Hematopoietic multipotent progenitor cell (in vitro differentiated cells): ENCODE results near the gene HSPA1A. TPM values are rescaled to one million over a fixed set of nuclear protein-coding genes. Genes with fewer than 3 reads are reported as not detected.
"Not testable (repeated sequence)": the region's sequence is repeated elsewhere in the genome, so short reads cannot be mapped to it uniquely, and the experiment has no call there.

Experiments
- DNase-seq, 3 donors: peaks; one replicate each; pipeline ENCODE4 v3.0.0-alpha.2; 2011 to 2015; ENCODE audit warnings: low read depth in 2 of 3, low spot score in 2 of 3
- total RNA-seq: library from RNA; depleted of rRNA; stranded (reverse); fragments of >200 nt; gene quantifications from one replicate; pipeline ENCODE4 v1.2.3, GENCODE V29; 2012

The HSPA1A gene
- total RNA-seq, 1 donor: 358 TPM

DNA sequence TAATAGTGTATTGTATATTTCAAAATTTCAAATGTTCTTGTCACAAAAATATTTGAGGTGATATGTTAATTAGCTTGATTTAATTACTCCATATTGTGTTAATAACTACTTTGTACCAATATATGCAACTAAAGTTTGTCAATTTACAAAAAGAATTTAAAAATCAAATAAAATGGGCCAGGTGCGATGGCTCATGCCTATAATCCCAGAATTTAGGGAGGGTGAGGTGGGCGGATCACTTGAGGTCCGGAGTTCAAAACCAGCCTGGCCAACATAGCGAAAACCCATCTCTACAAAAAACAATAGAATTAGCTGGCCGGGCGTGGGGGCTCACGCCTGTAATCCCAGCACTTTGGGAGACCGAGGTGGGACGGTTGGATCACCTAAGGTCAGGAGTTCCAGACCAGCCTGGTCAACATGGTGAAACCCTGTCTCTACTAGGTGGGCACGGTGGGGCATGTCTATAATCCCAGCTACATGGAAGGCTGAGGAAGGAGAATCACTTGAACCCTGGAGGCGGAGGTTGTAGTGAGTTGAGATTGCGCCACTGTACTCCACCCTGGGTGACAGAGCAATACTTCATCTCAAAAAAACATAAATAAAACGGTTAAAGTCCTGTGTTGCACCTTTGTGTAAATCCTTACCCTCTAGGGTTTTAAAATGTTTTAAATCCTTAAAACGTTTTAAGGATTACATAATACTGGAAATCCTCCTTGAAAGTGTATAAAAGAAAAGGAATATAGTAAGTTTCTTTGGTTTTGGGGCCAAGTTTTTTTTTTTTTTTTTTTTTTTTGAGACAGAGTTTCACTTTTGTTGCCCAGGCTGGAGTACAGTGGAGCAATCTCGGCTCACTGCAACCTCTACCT, 16.2 kb downstream of the HSPA1A start:
- DNase-seq: no peak

GRCh38 chr6:31834367-31835250, 19.3 kb downstream of the HSPA1A start:
- DNase-seq: peak; percentile 74 to 88 (median 76)

DNA sequence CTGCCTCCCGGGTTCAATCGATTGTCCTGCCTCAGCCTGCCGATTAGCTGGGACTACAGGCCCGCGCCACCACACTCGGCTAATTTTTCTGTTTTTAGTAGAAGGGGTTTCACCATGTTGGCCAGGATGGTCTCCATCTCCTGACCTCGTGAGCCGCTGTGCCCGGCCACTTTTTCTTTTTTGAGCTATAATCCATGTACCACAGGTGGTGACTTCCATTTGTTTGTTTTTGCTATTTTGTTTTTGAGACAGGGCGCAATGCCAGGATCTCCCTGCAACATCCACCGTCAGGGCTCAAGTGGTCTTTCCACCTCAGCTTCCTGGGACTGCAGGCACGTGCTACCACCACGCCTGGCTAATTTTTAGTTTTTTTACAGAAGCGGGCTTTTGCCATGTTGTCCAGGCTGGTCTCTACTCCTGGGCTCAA, 20.7 kb downstream of the HSPA1A start:
- no peak for DNase-seq

- peak in 1 of 3 donors; percentile 43 for DNase-seq
Observed at GRCh38 chr6:31836474-31837368, 21.4 kb downstream of the HSPA1A start.

DNA sequence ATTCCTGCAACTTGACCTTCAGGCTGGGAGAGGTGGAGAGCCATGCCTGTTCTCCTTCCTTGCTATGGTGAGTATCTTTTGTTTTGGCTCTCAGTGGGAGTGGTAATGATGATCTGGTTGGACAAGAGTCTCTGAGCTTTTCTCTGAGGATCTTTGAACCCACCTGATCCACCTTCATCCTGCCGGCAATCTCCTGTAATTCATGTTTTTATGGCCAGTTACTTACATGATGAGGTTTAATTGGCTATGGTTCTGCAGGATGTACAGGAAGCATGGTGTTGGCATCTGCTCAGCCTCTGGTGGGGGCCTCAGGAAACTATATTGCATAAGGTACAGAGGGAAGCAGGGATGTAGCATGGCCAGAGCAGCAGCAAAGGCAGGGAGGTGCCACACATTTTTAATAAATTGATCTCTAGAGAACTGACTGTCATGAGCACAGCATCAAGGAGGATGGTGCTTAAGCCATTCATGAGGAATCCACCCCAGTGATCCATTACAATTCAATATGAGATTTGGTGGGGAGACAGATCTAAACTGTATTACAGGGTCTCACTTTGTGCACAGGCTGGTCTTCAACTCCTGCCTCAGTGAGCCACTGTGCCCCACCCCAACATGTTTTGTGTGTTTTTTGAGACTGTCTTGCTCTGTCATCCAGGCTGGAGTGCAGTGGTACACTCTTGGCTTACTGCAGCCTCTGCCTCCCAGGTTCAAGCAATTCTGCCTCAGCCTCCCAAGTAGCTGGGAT, 22.2 kb downstream of the HSPA1A start:
- no peak for DNase-seq

DNA sequence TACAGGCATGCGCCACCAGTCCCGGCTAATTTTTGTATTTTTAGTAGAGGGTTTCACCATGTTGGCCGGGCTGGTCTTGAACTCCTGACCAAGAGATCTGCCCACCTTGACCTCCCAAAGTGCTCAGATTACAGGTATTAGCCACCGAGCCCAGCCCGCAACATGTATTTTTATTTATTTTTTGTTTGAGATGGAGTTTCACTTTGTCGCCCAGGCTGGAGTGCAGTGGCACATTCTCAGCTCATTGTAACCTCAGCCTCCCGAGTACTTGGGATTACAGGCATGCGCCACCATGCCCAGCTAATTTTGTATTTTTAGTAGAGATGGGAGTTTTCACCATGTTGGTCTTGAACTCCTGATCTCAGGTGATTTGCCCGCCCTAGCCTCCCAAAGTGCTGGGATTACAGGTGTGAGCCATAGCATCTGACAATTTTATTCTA, 22.8 kb downstream of the HSPA1A start:
- DNase-seq: not testable (repeated sequence)

GRCh38 chr6:31838968-31839367, 23.6 kb downstream of the HSPA1A start:
- no peak for DNase-seq

DNA sequence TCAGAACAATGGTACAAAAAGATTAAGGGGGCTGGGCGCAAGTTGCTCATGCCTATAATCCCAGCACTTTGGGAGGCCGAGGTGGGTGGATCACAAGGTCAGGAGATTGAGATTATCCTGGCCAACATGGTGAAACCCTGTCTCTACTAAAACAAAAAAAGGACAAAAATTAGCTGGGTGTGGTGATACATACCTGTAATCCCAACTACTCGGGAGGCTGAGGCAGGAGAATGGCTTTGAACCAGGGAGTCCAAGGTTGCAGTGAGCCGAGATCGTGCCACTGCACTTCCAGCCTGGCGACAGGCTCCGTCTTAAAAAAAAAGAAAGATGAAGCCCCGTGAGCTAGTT, 24.4 kb downstream of the HSPA1A start:
- DNase-seq: not testable (repeated sequence)

- DNase-seq: no peak
Observed at GRCh38 chr6:31842053-31842452, 26.7 kb downstream of the HSPA1A start.

DNA sequence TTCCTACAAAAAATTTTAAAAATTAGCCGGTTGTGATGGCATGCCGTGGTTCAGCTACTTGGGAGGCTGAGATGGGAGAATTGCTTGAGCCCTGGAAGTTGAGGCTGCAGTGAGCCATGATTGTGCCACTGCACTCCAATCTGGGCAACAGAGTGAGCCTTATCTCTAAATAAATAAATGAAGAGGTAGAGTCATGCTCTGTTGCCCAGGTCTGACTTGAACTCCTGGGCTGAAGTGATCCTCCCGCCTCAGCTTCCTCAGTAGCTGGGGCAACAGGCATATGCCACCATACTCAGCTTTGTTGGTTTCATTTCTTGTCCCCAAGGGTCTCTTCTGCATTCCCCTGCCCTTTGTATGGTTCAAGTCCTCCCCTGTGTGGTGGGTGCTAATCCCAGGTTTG, 29.2 kb downstream of the HSPA1A start:
- DNase-seq: no peak

GRCh38 chr6:31847276-31847978, 32.1 kb downstream of the HSPA1A start:
- no peak for DNase-seq

GRCh38 chr6:31850765-31851484, 35.6 kb downstream of the HSPA1A start:
- no peak for DNase-seq

GRCh38 chr6:31851485-31851832, 36.1 kb downstream of the HSPA1A start:
- no peak for DNase-seq

DNA sequence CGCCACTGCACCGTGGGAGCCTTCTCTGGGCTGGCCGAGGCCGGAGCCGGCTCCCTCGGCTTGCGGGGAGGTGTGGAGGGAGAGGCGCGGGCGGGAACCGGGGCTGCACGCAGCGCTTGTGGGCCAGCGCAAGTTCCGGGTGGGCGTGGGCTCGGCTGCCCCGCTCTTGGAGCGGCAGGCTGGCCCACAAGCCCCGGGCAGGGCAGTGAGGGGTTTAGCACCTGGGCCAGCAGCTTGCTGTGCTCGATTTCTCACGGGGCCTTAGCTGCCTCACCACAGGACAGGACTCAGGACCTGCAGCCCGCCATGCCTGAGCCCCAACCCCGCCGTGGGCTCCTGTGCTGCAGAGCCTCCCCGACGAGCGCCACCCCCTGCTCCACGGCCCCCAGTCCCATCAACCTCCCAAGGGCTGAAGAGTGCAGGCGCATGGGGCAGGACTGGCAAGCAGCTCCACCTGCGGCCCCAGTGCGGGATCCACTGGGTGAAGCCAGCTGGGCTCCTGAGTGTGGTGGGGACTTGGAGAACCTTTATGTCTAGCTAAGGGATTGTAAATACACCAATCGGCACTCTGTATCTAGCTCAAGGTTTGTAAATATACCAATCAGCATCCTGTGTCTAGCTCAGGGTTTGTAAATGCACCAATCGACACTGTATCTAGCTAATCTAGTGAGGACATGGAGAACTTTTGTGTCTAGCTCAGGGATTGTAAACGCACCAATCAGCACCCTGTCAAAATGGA, 36.8 kb downstream of the HSPA1A start:
- DNase-seq: not testable (repeated sequence)

DNA sequence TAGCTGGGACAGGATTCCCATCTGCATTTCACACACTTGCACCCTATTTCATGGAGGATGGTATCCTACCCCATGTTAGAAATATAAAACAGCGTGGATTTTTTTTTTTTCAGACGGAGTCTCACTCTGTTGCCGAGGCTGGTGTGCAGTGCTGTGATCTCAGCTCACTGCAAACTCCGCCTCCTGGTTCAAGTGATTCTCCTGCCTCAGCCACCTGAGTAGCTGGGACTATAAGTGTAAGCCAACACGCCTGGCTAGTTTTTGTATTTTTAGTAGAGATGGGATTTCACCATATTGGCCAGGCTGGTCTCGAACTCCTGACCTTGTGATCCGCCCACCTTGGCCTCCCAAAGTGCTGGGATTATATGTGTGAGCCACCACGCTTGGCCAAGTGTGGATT, 42.4 kb downstream of the HSPA1A start:
- not testable (repeated sequence) for DNase-seq

DNA sequence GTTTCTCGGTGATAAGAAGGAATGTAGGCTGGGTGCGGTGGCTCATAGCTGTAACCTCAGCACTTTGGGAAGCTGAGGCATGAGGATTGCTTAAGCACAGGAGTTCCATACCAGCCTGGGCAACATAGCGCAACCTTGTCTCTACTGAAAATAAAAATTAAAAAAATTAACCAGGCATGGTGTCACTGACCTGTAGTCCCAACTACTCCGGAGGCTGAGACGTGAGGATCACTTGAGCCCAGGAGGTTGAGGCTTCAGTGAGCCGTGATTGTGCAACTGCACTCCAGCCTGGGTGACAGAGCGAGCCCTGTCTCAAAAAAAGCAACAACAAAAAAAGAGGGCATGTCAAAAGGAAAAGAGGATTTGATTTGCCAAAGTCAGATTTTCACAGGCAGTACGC, 43.4 kb downstream of the HSPA1A start:
- no peak for DNase-seq

DNA sequence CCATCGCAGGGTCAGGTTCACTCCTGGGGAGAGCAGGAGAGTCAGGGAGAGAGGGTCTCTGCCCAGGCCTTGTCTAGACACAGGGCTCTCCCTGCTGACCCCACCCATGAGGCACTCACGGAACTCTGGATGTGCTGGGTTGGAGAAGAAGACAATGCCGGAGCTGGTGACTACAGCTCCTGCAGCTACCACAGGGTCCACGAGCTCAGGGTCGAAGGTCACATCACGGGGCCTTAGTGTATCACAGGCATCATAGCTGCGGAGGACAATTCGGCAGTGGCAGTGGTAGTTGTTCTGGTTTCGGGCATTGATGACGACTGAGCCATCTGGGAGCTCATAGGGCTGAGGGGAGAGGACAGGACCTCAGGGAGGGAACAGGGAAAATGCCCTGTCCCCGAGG, 44.6 kb downstream of the HSPA1A start:
- no peak for DNase-seq

- DNase-seq: no peak
Observed at GRCh38 chr6:31860349-31860748, 45.0 kb downstream of the HSPA1A start.
